Tibial artery (tissue), 4 donors: ENCODE data around the gene ARHGAP18.

Source experiments
- DNase-seq, 2 donors: peaks; one replicate each; pipeline ENCODE4 v3.0.0-alpha.2; 2019
- H3K27ac ChIP-seq, 2 donors: fragments of 200-600 bp; sonication (generic) in 1 of 2; 1 replicate in 1 of 2; 2 replicates in 1 of 2; pipeline ENCODE4 v1.5.1; 2018 to 2019; ENCODE audit warnings: mild to moderate bottlenecking in 1 of 2
- H3K27me3 ChIP-seq, 2 donors: fragments of 200-600 bp; sonication (generic) in 1 of 2; one replicate each; pipeline versions ENCODE4 v1.5.1 to v1.6.0; 2016 to 2019
- H3K36me3 ChIP-seq, 3 donors: fragments of 200-600 bp; sonication (generic) in 2 of 3; one replicate each; pipeline ENCODE4 v1.5.1; 2016 to 2019; ENCODE audit warnings: mild to moderate bottlenecking in 2 of 3
- H3K4me1 ChIP-seq, 4 donors: fragments of 200-600 bp; sonication (generic) in 2 of 4; 1 replicate in 3 of 4; 2 replicates in 1 of 4; pipeline ENCODE4 v1.5.1; 2016 to 2019
- H3K4me3 ChIP-seq, 2 donors: fragments of 200-600 bp; sonication (generic) in 1 of 2; 1 replicate in 1 of 2; 2 replicates in 1 of 2; pipeline ENCODE4 v1.5.1; 2018 to 2019; ENCODE audit warnings: mild to moderate bottlenecking in 2 of 2
- H3K9me3 ChIP-seq, 3 donors: fragments of 200-600 bp; sonication (generic) in 1 of 3; one replicate each; pipeline ENCODE4 v1.5.1; 2016 to 2019
- CTCF ChIP-seq, 2 experiments: fragments of 200-600 bp in 1 of 2; fragments of 450-650 bp in 1 of 2; IDR thresholded peaks; one replicate each; pipeline ENCODE4 v1.5.1; 2017 to 2019; ENCODE audit warnings: antibody characterized with exemption in 2 of 2, mild to moderate bottlenecking in 1 of 2, moderate library complexity in 1 of 2
- intact Hi-C: fragments of 100-400 bp; cut with DNase I; formaldehyde crosslinking; loops from one replicate; pipeline ENCODE4 v1.15.0; 2023; ENCODE audit warnings: low total_unique reads

Gene ARHGAP18

GRCh38 chr6:129667621-129668020, 42.4 kb downstream of the ARHGAP18 start:
- no peaks in the 10 kb centered on the region for H3K36me3 ChIP-seq
- no peaks in the 10 kb centered on the region for H3K9me3 ChIP-seq
- no peak overlapping the region for H3K27ac ChIP-seq
- intact Hi-C loops, result no loop called here
- H3K4me1 ChIP-seq, result peaks cover 0 to 12% (median 3%) of the 10 kb centered on the region in 4 donors
- H3K4me3 ChIP-seq, result no peak overlapping the region
- H3K27me3 ChIP-seq, result no peaks in the 10 kb centered on the region
- no peak for DNase-seq
- TF ChIP-seq CTCF (IDR thresholded peaks at IDR 0.05), result no peak

- Histone ChIP-seq H3K4me3 (no peak overlapping the region), H3K27me3 (no peaks in the 10 kb centered on the region), H3K27ac (no peak overlapping the region), H3K9me3 (no peaks in the 10 kb centered on the region), H3K4me1 (peaks cover 0 to 6% (median 2%) of the 10 kb centered on the region in 4 donors), H3K36me3 (no peaks in the 10 kb centered on the region)
- DNase-seq, result no peak
- intact Hi-C loops, result no loop called here
- TF ChIP-seq CTCF (IDR thresholded peaks at IDR 0.05), result no peak
Observed at GRCh38 chr6:129667034-129667433, 42.9 kb downstream of the ARHGAP18 start.

GRCh38 chr6:129665555-129665954, 44.4 kb downstream of the ARHGAP18 start:
- H3K27ac ChIP-seq, result no peak overlapping the region
- intact Hi-C loops, result no loop called here
- TF ChIP-seq CTCF (IDR thresholded peaks at IDR 0.05), result no peak

GRCh38 chr6:129663531-129663930, 46.4 kb downstream of the ARHGAP18 start:
- Histone ChIP-seq H3K4me1 (peaks cover 0 to 6% (median 0%) of the 10 kb centered on the region in 4 donors), H3K27ac (no peak overlapping the region), H3K27me3 (no peaks in the 10 kb centered on the region), H3K4me3 (no peak overlapping the region), H3K9me3 (no peaks in the 10 kb centered on the region), H3K36me3 (no peaks in the 10 kb centered on the region)
- DNase-seq, result no peak
- intact Hi-C loops, result no loop called here
- TF ChIP-seq CTCF (IDR thresholded peaks at IDR 0.05), result no peak

More at GRCh38 chr6:129665555-129665954, 44.4 kb downstream of the ARHGAP18 start:
- Histone ChIP-seq H3K4me3 (no peak overlapping the region), H3K36me3 (no peaks in the 10 kb centered on the region), H3K27me3 (no peaks in the 10 kb centered on the region), H3K4me1 (peaks cover 0 to 6% (median 0%) of the 10 kb centered on the region in 4 donors), H3K9me3 (no peaks in the 10 kb centered on the region)
- DNase-seq, result no peak

- H3K27ac ChIP-seq, result no peak overlapping the region
- DNase-seq, result no peak
- intact Hi-C loops, result no loop called here
- peaks cover 0 to 6% (median 0%) of the 10 kb centered on the region in 4 donors for H3K4me1 ChIP-seq
- H3K36me3 ChIP-seq, result no peaks in the 10 kb centered on the region
- no peaks in the 10 kb centered on the region for H3K9me3 ChIP-seq
- H3K27me3 ChIP-seq, result no peaks in the 10 kb centered on the region
- TF ChIP-seq CTCF (IDR thresholded peaks at IDR 0.05), result no peak
- no peak overlapping the region for H3K4me3 ChIP-seq
Observed at GRCh38 chr6:129662980-129663431, 47.0 kb downstream of the ARHGAP18 start.

GRCh38 chr6:129662406-129662766, 47.6 kb downstream of the ARHGAP18 start:
- intact Hi-C loops, result no loop called here
- Histone ChIP-seq H3K36me3 (no peaks in the 10 kb centered on the region), H3K27ac (no peak overlapping the region), H3K4me1 (peaks cover 0 to 6% (median 0%) of the 10 kb centered on the region in 4 donors), H3K27me3 (no peaks in the 10 kb centered on the region), H3K4me3 (no peak overlapping the region), H3K9me3 (no peaks in the 10 kb centered on the region)
- no peak for TF ChIP-seq CTCF (IDR thresholded peaks at IDR 0.05)
- DNase-seq, result no peak
